Erythroblast (primary cell): ENCODE measurements around the gene CLASP1.

Experiments
- GATA1 ChIP-seq: IDR thresholded peaks from 2 replicates; pipeline ENCODE4 v1.6.1; 2011; ENCODE audit warnings: low read depth, mild to moderate bottlenecking, control low read depth, low read length, moderate library complexity
- POLR2A ChIP-seq: IDR thresholded peaks from 2 replicates; pipeline ENCODE4 v1.6.1; 2011; ENCODE audit warnings: mild to moderate bottlenecking, low read length

DNA sequence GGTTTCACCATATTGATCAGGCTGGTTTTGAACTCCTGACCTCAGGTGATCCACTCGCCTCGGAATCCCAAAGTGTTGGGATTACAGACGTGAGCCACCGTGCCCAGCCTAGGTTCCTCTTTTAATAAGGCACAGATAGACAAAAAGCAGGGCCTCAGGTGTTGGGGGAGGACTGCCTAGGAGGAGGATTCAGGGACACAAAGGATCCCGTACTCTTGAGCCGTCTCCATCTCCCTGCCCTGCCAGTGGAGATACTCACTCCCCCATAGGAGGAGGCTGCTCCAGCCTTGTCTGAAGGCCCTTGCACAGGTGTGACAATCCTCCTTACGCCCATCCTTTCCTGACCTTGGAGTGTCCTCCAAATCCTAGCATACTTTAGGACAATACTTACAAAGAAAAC lies 332.3 kb downstream of the CLASP1 start:
- TF ChIP-seq POLR2A: no peak
- TF ChIP-seq GATA1: no peak
